H54 (cell line): ENCODE results near the gene VAMP2.

Experiments used
- DNase-seq: peaks from one replicate; pipeline ENCODE4 v3.0.0; 2011; ENCODE audit warnings: low spot score, mixed read lengths; ENCODE audit not compliant: insufficient read length
- FAIRE-seq: peaks from 3 replicates; lab custom pipeline; 2011; peaks lifted over from hg19 to GRCh38; lab: Jason Lieb, UNC
- POLR2A ChIP-seq: IDR thresholded peaks from 2 replicates; pipeline ENCODE4 v1.6.1; 2011; ENCODE audit warnings: low read depth, mild to moderate bottlenecking, low read length

VAMP2 gene

DNA sequence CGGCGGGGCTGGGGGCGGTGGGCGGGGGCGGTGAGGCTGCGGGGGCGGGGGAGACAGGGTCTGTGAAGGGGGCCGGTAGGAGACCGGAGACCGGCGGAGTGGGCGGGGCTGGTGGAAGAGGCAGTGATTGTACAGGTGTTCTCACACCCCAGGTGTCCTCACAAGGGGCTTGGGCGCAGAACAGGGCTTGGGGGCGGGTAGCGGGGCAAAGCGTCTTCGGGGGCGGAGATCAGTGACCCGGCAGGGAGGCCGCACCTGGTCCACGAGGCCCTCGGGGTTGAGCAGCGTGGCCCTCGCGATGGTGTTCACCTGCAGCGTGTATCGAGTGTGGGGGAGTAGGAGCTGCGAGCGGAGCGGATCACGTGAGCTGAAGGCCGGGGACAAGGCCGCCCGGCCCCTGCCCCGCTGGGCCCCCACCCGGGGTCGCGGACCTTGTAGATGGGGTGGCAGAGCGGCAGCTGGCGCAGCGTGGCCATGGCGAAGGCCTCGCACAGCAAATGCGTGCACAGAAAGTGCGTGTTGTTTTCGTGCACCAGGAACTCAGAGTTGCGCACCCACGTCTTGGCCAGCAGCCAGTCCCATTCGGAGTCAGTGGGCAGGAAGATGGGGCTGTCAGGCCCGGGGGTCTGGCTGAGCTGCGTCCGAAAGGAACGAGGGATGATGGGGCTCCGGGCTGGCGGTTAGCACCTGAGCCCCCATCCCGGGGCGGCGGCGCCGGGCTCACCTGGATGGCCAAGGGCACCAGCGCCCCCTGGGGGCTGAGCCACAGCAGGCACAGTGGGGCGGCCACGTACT lies 52.9 kb downstream of the VAMP2 start:
- FAIRE-seq (no peak), DNase-seq (no peak)
- no peak for TF ChIP-seq POLR2A
